ENCODE data around the gene TRMT5. TPM values are rescaled to one million over a fixed set of nuclear protein-coding genes. Genes with fewer than 3 reads are reported as not detected.

TRMT5 gene
- polyA plus RNA-seq, 1 of the 3 experiments (the other 2 are of a cell fraction) = 4.0 TPM

DNA sequence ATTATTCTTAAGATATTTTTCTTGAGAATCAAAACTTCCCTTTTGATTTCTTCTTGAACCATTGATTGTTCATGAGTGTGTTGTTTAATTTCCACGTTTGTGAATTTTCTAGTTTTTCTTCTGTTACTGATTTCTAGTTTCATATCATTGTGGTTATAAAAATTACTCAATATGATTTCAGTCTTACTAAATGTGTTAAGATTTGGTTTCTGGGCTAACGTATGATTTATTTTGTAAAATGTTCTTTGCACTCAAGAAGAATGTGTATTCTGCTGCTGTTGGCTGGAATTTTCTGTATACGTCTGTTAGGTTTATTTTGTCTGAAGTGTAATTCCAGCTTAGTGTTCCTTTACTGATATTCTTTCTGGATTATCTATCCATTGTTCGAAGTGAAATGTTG, 24.7 kb downstream of the TRMT5 start:
- H3K4me3 ChIP-seq (ENCODE audit: low read depth in 2 of 2, low read length in 1 of 2) = no peak overlapping the region
- H3K27me3 ChIP-seq (ENCODE audit: insufficient read depth) = no peaks in the 10 kb centered on the region
- TF ChIP-seq ZBTB33 (IDR thresholded peaks at IDR 0.05; ENCODE audit: borderline replicate concordance, low read depth) (no peak), GABPA (IDR thresholded peaks at IDR 0.05; ENCODE audit: low read depth) (no peak), POLR2AphosphoS5 (IDR thresholded peaks at IDR 0.05; ENCODE audit: low read depth, low read length) (no peak)
- POLR2A ChIA-PET = no interaction called here
- no peaks in the 10 kb centered on the region; a peak in 1 of 4 replicates for H3K4me1 ChIP-seq (ENCODE audit: control insufficient read depth in 1 of 2, insufficient read depth in 2 of 2, low read depth in 1 of 2, low read length in 1 of 2)
- 95% methylated on average over 4 of the region's 4 CpGs for WGBS (ENCODE audit: low lambda C conversion rate)
- H2AFZ ChIP-seq (ENCODE audit: low read depth) = no peak overlapping the region
- no peak overlapping the region for H3K9ac ChIP-seq
- peaks cover 4% of the 10 kb centered on the region; the same call in 1 of the 2 replicates for H3K79me2 ChIP-seq (ENCODE audit: insufficient read depth)
- no peaks in the 10 kb centered on the region for H4K20me1 ChIP-seq (ENCODE audit: insufficient read depth)
- CTCF ChIA-PET = no interaction called here
- H3K27ac ChIP-seq (ENCODE audit: low read depth in 2 of 2, low read length in 1 of 2) = no peak overlapping the region
- no peaks in the 10 kb centered on the region for H3F3A ChIP-seq (replicated peaks; ENCODE audit: insufficient read depth)
- no peak overlapping the region for H3K4me2 ChIP-seq
- H3K36me3 ChIP-seq (replicated peaks in 1 of 2; ENCODE audit: control insufficient read depth in 1 of 2, insufficient read depth in 2 of 2, low read length in 1 of 2) = peaks cover 0 to 41% of the 10 kb centered on the region in 2 experiments
- DNase-seq = no peak
- H3K9me2 ChIP-seq = no peaks in the 10 kb centered on the region
- peaks cover 45% of the 10 kb centered on the region for H3K9me3 ChIP-seq

DNA sequence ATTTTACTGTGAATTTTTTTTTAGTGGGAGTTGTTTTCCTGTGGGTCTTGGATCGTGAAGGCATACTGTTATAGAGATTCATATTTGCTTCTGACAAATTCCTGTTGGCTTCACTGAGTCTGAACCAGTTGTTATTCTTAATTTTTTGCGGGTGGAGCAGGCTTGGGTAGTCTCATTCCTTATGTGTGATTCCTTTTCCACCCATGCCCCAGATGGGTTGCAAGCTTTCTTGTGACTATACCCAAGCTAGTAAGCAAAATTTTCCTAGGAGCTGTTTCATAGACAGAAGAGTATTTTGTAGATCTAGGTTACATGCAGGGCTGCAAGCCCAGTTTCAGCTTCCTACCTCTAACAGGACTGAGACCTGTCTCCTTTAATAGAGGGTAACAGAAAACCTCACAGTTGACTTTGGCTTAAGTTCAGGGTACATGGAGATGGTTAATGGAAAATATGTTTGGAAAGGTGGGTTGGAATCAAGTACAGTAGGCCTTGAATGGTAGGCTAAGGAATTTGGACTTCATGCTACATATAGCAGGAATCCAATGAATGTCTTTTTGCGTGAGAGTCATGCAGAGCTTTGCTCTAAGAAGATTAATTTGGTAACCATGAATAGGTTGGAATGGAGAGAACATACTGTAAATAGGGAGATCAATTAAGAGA, 29.0 kb downstream of the TRMT5 start:
- no peaks in the 10 kb centered on the region for H3K27me3 ChIP-seq (ENCODE audit: insufficient read depth)
- no peaks in the 10 kb centered on the region for H3F3A ChIP-seq (replicated peaks; ENCODE audit: insufficient read depth)
- H3K9ac ChIP-seq = no peak overlapping the region
- H3K4me1 ChIP-seq (ENCODE audit: control insufficient read depth in 1 of 2, insufficient read depth in 2 of 2, low read depth in 1 of 2, low read length in 1 of 2) = no peaks in the 10 kb centered on the region; a peak in 1 of 4 replicates
- no peak overlapping the region for H3K27ac ChIP-seq (ENCODE audit: low read depth in 2 of 2, low read length in 1 of 2)
- no peak overlapping the region for H2AFZ ChIP-seq (ENCODE audit: low read depth)
- no peaks in the 10 kb centered on the region for H4K20me1 ChIP-seq (ENCODE audit: insufficient read depth)
- 61% methylated on average over 3 of the region's 3 CpGs for WGBS (ENCODE audit: low lambda C conversion rate)
- H3K9me3 ChIP-seq = peaks cover 31% of the 10 kb centered on the region; the same call in 1 of the 2 replicates
- ChIA-PET CTCF (interaction anchor here (0.9 kb wide), 1 partner anchor 173 kb away, joined by 3 read pairs; no protein-coding TSS in a partner anchor), POLR2A (no interaction called here)
- peaks cover 0 to 30% of the 10 kb centered on the region in 2 experiments for H3K36me3 ChIP-seq (replicated peaks in 1 of 2; ENCODE audit: control insufficient read depth in 1 of 2, insufficient read depth in 2 of 2, low read length in 1 of 2)
- TF ChIP-seq NRF1 (IDR thresholded peaks at IDR 0.05; ENCODE audit: low read depth, low read length) (no peak), FOXJ3 (CRISPR knock-in tag; IDR thresholded peaks at IDR 0.05) (no peak), TAF1 (IDR thresholded peaks at IDR 0.05; ENCODE audit: borderline replicate concordance, low read depth, low read length) (no peak), SMC3 (IDR thresholded peaks at IDR 0.05; ENCODE audit: low read depth, low read length) (no peak), GABPA (IDR thresholded peaks at IDR 0.05; ENCODE audit: low read depth) (no peak), ZBTB33 (IDR thresholded peaks at IDR 0.05; ENCODE audit: borderline replicate concordance, low read depth) (no peak), EZH2phosphoT487 (IDR thresholded peaks at IDR 0.05; ENCODE audit: borderline replicate concordance, low read depth) (no peak), RAD21 (IDR thresholded peaks at IDR 0.05; ENCODE audit: low read length) (no peak), MXI1 (IDR thresholded peaks at IDR 0.05; ENCODE audit: low read depth, low read length) (no peak)
- TF ChIP-seq, protein P1, sequence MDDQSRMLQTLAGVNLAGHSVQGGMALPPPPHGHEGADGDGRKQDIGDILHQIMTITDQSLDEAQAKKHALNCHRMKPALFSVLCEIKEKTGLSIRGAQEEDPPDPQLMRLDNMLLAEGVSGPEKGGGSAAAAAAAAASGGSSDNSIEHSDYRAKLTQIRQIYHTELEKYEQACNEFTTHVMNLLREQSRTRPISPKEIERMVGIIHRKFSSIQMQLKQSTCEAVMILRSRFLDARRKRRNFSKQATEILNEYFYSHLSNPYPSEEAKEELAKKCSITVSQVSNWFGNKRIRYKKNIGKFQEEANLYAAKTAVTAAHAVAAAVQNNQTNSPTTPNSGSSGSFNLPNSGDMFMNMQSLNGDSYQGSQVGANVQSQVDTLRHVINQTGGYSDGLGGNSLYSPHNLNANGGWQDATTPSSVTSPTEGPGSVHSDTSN (IDR thresholded peaks at IDR 0.05) = no peak
- TF ChIP-seq, protein P2, sequence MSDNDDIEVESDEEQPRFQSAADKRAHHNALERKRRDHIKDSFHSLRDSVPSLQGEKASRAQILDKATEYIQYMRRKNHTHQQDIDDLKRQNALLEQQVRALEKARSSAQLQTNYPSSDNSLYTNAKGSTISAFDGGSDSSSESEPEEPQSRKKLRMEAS (IDR thresholded peaks at IDR 0.05; ENCODE audit: low read depth) = no peak
- TF ChIP-seq, protein P3, sequence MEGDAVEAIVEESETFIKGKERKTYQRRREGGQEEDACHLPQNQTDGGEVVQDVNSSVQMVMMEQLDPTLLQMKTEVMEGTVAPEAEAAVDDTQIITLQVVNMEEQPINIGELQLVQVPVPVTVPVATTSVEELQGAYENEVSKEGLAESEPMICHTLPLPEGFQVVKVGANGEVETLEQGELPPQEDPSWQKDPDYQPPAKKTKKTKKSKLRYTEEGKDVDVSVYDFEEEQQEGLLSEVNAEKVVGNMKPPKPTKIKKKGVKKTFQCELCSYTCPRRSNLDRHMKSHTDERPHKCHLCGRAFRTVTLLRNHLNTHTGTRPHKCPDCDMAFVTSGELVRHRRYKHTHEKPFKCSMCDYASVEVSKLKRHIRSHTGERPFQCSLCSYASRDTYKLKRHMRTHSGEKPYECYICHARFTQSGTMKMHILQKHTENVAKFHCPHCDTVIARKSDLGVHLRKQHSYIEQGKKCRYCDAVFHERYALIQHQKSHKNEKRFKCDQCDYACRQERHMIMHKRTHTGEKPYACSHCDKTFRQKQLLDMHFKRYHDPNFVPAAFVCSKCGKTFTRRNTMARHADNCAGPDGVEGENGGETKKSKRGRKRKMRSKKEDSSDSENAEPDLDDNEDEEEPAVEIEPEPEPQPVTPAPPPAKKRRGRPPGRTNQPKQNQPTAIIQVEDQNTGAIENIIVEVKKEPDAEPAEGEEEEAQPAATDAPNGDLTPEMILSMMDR (IDR thresholded peaks at IDR 0.05) = no peak
- peaks cover 8% of the 10 kb centered on the region; the same call in 1 of the 2 replicates for H3K79me2 ChIP-seq (ENCODE audit: insufficient read depth)
- no peak for DNase-seq
- no peak overlapping the region for H3K4me2 ChIP-seq
- no peak overlapping the region for H3K4me3 ChIP-seq (ENCODE audit: low read depth in 2 of 2, low read length in 1 of 2)
- H3K9me2 ChIP-seq = no peaks in the 10 kb centered on the region

All from SK-N-SH (cell line).